Gastrocnemius medialis (tissue), 4 donors: Measurements from ENCODE around the gene USP26. TPM values are rescaled to one million over a fixed set of nuclear protein-coding genes. Genes with fewer than 3 reads are reported as not detected.
"Not testable (repeated sequence)": the region's sequence is repeated elsewhere in the genome, so short reads cannot be mapped to it uniquely, and the experiment has no call there.

Experiments
- ATAC-seq, 2 donors: fragments of 150-250 bp; one replicate each; pipeline ENCODE4 v1.9.1; 2016
- DNase-seq, 2 donors: peaks; one replicate each; pipeline ENCODE4 v3.0.0-alpha.2; 2019
- H3K27ac ChIP-seq, 4 donors: fragments of 200-600 bp; sonication (generic); 1 replicate in 1 of 4; 2 replicates in 3 of 4; pipeline ENCODE4 v1.5.1; 2016 to 2018; ENCODE audit warnings: mild to moderate bottlenecking in 2 of 4, moderate library complexity in 1 of 4
- H3K27me3 ChIP-seq, 3 donors: fragments of 200-600 bp; sonication (generic) in 2 of 3; 1 replicate in 1 of 3; 2 replicates in 2 of 3; pipeline versions ENCODE4 v1.5.1 to v1.6.0; 2016 to 2019; ENCODE audit warnings: mild to moderate bottlenecking in 1 of 3, moderate library complexity in 1 of 3
- H3K36me3 ChIP-seq, 2 donors: fragments of 200-600 bp; sonication (generic) in 1 of 2; one replicate each; pipeline ENCODE4 v1.5.1; 2017 to 2018
- H3K4me1 ChIP-seq, 2 donors: fragments of 200-600 bp; sonication (generic) in 1 of 2; one replicate each; pipeline ENCODE4 v1.5.1; 2016 to 2017; ENCODE audit warnings: mild to moderate bottlenecking in 2 of 2
- H3K4me3 ChIP-seq, 4 donors: fragments of 200-600 bp; sonication (generic) in 3 of 4; 1 replicate in 1 of 4; 2 replicates in 3 of 4; pipeline ENCODE4 v1.5.1; 2016 to 2019; ENCODE audit warnings: mild to moderate bottlenecking in 2 of 4
- H3K9me3 ChIP-seq, 3 donors: fragments of 200-600 bp; sonication (generic) in 2 of 3; 1 replicate in 1 of 3; 2 replicates in 2 of 3; pipeline ENCODE4 v1.5.1; 2016 to 2019
- POLR2A ChIP-seq, 2 donors: fragments of 450-650 bp; IDR thresholded peaks; one replicate each; pipeline ENCODE4 v1.6.1; 2017; ENCODE audit warnings: antibody characterized with exemption in 2 of 2, mild to moderate bottlenecking in 2 of 2, moderate library complexity in 2 of 2
- in situ Hi-C, 4 donors: fragments of 200-750 bp; cut with MboI; loops; one replicate each; pipeline versions ENCODE4 v1.15.0 to v1.8.0; 2017; ENCODE audit warnings: low sequenced_read_pairs in 4 of 4
- intact Hi-C: fragments of 100-400 bp; cut with DNase I; formaldehyde crosslinking; loops from one replicate; pipeline ENCODE4 v1.15.1; 2023; ENCODE audit warnings: low total_unique reads
- total RNA-seq, 4 donors: library from RNA; depleted of rRNA; stranded (reverse); fragments of >200 nt; gene quantifications; one replicate each; pipeline versions ENCODE4 v1.1.0 to v1.2.3, GENCODE V29; 2016
- TF ChIP-seq, protein P1 (sequence below), 5 experiments: fragments of 450-650 bp in 3 of 5; fragments of 200-600 bp in 2 of 5; sonication (generic) in 2 of 5; IDR thresholded peaks in 4 of 5; conservative IDR thresholded peaks in 1 of 5; 1 replicate in 4 of 5; 2 replicates in 1 of 5; pipeline ENCODE4 v1.5.1; 2016 to 2019; ENCODE audit warnings: antibody characterized with exemption in 5 of 5, mild to moderate bottlenecking in 3 of 5, moderate library complexity in 3 of 5

USP26 gene
- total RNA-seq, 4 donors from 2014 or later, result not detected

GRCh38 chrX:133090236-133090809, 6.6 kb downstream of the USP26 start:
- in situ Hi-C loops (no loop called here), intact Hi-C loops (no loop called here)
- Histone ChIP-seq H3K36me3 (no peaks in the 10 kb centered on the region), H3K4me3 (no peak overlapping the region), H3K27me3 (peaks cover 0 to 4% (median 0%) of the 10 kb centered on the region in 3 donors), H3K9me3 (no peaks in the 10 kb centered on the region), H3K27ac (no peak overlapping the region), H3K4me1 (no peaks in the 10 kb centered on the region)
- DNase-seq (no peak), ATAC-seq (no peak)
- TF ChIP-seq POLR2A (IDR thresholded peaks at IDR 0.05), result no peak
- TF ChIP-seq, protein P1, sequence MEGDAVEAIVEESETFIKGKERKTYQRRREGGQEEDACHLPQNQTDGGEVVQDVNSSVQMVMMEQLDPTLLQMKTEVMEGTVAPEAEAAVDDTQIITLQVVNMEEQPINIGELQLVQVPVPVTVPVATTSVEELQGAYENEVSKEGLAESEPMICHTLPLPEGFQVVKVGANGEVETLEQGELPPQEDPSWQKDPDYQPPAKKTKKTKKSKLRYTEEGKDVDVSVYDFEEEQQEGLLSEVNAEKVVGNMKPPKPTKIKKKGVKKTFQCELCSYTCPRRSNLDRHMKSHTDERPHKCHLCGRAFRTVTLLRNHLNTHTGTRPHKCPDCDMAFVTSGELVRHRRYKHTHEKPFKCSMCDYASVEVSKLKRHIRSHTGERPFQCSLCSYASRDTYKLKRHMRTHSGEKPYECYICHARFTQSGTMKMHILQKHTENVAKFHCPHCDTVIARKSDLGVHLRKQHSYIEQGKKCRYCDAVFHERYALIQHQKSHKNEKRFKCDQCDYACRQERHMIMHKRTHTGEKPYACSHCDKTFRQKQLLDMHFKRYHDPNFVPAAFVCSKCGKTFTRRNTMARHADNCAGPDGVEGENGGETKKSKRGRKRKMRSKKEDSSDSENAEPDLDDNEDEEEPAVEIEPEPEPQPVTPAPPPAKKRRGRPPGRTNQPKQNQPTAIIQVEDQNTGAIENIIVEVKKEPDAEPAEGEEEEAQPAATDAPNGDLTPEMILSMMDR (IDR thresholded peaks at IDR 0.05 in 4 of 5, conservative IDR thresholded peaks at IDR 0.05 in 1 of 5), result no peak

GRCh38 chrX:133089411-133089810, 7.5 kb downstream of the USP26 start:
- no peaks in the 10 kb centered on the region for H3K4me1 ChIP-seq
- intact Hi-C loops, result no loop called here
- DNase-seq (no peak), ATAC-seq (no peak)
- TF ChIP-seq, protein P1 (IDR thresholded peaks at IDR 0.05 in 4 of 5, conservative IDR thresholded peaks at IDR 0.05 in 1 of 5), result no peak
- no peak for TF ChIP-seq POLR2A (IDR thresholded peaks at IDR 0.05)
- H3K36me3 ChIP-seq, result no peaks in the 10 kb centered on the region
- no peaks in the 10 kb centered on the region for H3K9me3 ChIP-seq
- H3K4me3 ChIP-seq, result no peak overlapping the region
- peaks cover 0 to 4% (median 0%) of the 10 kb centered on the region in 3 donors for H3K27me3 ChIP-seq
- H3K27ac ChIP-seq, result no peak overlapping the region
- in situ Hi-C loops, result no loop called here

GRCh38 chrX:133085785-133086184, 11.1 kb downstream of the USP26 start:
- intact Hi-C loops (no loop called here), in situ Hi-C loops (no loop called here)
- H3K36me3 ChIP-seq, result no peaks in the 10 kb centered on the region

DNA sequence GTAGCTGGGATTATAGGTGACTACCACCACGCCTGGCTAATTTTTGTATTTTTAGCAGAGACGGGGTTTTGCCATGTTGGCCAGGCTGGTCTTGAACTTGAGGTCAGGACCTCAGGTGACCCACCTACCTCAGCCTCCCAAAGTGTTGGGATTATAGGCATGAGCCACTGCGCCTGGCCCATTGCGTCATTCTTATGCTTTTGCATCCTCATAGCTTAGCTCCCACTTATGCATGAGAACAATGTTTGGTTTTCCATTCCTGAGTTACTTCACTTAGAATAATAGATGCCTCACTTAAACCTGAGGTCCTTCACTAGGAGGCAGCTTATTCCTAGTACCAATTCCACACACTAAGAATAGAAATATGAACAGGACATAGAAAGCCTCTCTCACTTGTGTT, 11.9 kb downstream of the USP26 start:
- intact Hi-C loops, H3K27ac ChIP-seq, H3K36me3 ChIP-seq, H3K27me3 ChIP-seq, H3K4me3 ChIP-seq, H3K4me1 ChIP-seq, ATAC-seq, in situ Hi-C loops, DNase-seq, H3K9me3 ChIP-seq: not testable (repeated sequence)

More at GRCh38 chrX:133085785-133086184, 11.1 kb downstream of the USP26 start:
- no peak overlapping the region for H3K4me3 ChIP-seq
- no peak overlapping the region for H3K27ac ChIP-seq
- no peaks in the 10 kb centered on the region for H3K4me1 ChIP-seq
- H3K27me3 ChIP-seq, result peaks cover 0 to 4% (median 0%) of the 10 kb centered on the region in 3 donors
- ATAC-seq (no peak), DNase-seq (no peak)
- H3K9me3 ChIP-seq, result no peaks in the 10 kb centered on the region
- TF ChIP-seq, protein P1 (IDR thresholded peaks at IDR 0.05 in 4 of 5, conservative IDR thresholded peaks at IDR 0.05 in 1 of 5), result no peak
- no peak for TF ChIP-seq POLR2A (IDR thresholded peaks at IDR 0.05)

- no peaks in the 10 kb centered on the region for H3K36me3 ChIP-seq
- TF ChIP-seq POLR2A (IDR thresholded peaks at IDR 0.05), result no peak
- TF ChIP-seq, protein P1 (IDR thresholded peaks at IDR 0.05 in 4 of 5, conservative IDR thresholded peaks at IDR 0.05 in 1 of 5), result no peak
- no peaks in the 10 kb centered on the region for H3K9me3 ChIP-seq
- intact Hi-C loops (no loop called here), in situ Hi-C loops (no loop called here)
- H3K4me1 ChIP-seq, result no peaks in the 10 kb centered on the region
- DNase-seq, result no peak
- no peak overlapping the region for H3K4me3 ChIP-seq
- no peaks in the 10 kb centered on the region for H3K27me3 ChIP-seq
- ATAC-seq, result no peak
- H3K27ac ChIP-seq, result no peak overlapping the region
Observed at GRCh38 chrX:133083899-133084298, 13.0 kb downstream of the USP26 start.
